Endothelial cell of umbilical vein (primary cell): Measurements from ENCODE around the gene IFI44L. TPM values are rescaled to one million over a fixed set of nuclear protein-coding genes. Genes with fewer than 3 reads are reported as not detected.

Experiments
- BruUV-seq: library from RNA; stranded (reverse); fragments of 400-500 nt; replicated peaks from 2 replicates; lab custom pipeline; 2021; lab: Mats Ljungman, UMichigan
- CTCF ChIA-PET: fragments of 300-600, 350-600 bp; sonication (Branson Sonifier 250); formaldehyde crosslinking; loops from one replicate; lab custom pipeline; 2021; ENCODE audit warnings: antibody characterized with exemption, inconsistent platforms; lab: Charles Lee
- POLR2A ChIA-PET: fragments of 300-600, 350-600 bp; sonication (Branson Sonifier 250); formaldehyde crosslinking; loops from one replicate; lab custom pipeline; 2021; ENCODE audit warnings: antibody characterized with exemption, inconsistent platforms; lab: Charles Lee
- DNase-seq: peaks from one replicate; pipeline ENCODE4 v3.0.0-alpha.2; 2011; ENCODE audit warnings: low read depth, low spot score
- FAIRE-seq: peaks from 2 replicates; lab custom pipeline; 2011; peaks lifted over from hg19 to GRCh38; lab: Jason Lieb, UNC
- H2AFZ ChIP-seq: 2 replicates; pipeline ENCODE4 v1.6.0; 2012; ENCODE audit warnings: low read depth, low read length, control low read depth, inconsistent platforms
- H3K27ac ChIP-seq: 2 replicates; pipeline ENCODE4 v1.5.1; 2011; ENCODE audit warnings: low read depth, mild to moderate bottlenecking, control low read depth, low read length, moderate library complexity; ENCODE audit not compliant: insufficient read depth
- H3K27me3 ChIP-seq, 2 experiments: 2 replicates each; pipeline versions ENCODE4 v1.6.0 to v1.6.1; 2011; ENCODE audit warnings: low read length in 2 of 2, mixed read lengths in 1 of 2; ENCODE audit not compliant: control insufficient read depth in 2 of 2, insufficient read depth in 2 of 2
- H3K36me3 ChIP-seq, 2 experiments: 2 replicates in 1 of 2; 3 replicates in 1 of 2; pipeline ENCODE4 v1.5.1; 2011; ENCODE audit warnings: low read length in 2 of 2, mild to moderate bottlenecking in 1 of 2, moderate library complexity in 1 of 2; ENCODE audit not compliant: control insufficient read depth in 2 of 2, insufficient read depth in 2 of 2; ENCODE audit errors: extremely low read depth in 1 of 2
- H3K4me1 ChIP-seq: 3 replicates; pipeline ENCODE4 v1.5.1; 2011; ENCODE audit warnings: mild to moderate bottlenecking, low read length; ENCODE audit not compliant: control insufficient read depth, insufficient read depth; ENCODE audit errors: extremely low read depth
- H3K4me2 ChIP-seq: 2 replicates; pipeline ENCODE4 v1.6.1; 2011; ENCODE audit warnings: low read length, control low read depth, mixed read lengths; ENCODE audit not compliant: insufficient read depth
- H3K4me3 ChIP-seq, 3 experiments: fragments of 200-600 bp in 1 of 3; sonication (generic), shearing (Covaris generic) in 1 of 3; replicated peaks in 1 of 3; 2 replicates each; pipeline ENCODE4 v1.5.1; 2011 to 2016; ENCODE audit warnings: control low read depth in 3 of 3, low read length in 3 of 3, mild to moderate bottlenecking in 2 of 3, inconsistent platforms in 1 of 3, low read depth in 1 of 3, moderate library complexity in 1 of 3; ENCODE audit not compliant: insufficient read depth in 1 of 3
- H3K79me2 ChIP-seq: 2 replicates; pipeline ENCODE4 v1.6.0; 2012; ENCODE audit warnings: low read length, inconsistent platforms; ENCODE audit not compliant: control insufficient read depth, insufficient read depth
- H3K9ac ChIP-seq: replicated peaks from 2 replicates; pipeline ENCODE3; 2011; ENCODE audit warnings: low read length, control low read depth; ENCODE audit not compliant: insufficient read depth; ENCODE audit errors: extremely low read depth
- H3K9me1 ChIP-seq: replicated peaks from 3 replicates; pipeline ENCODE4 v1.6.0; 2011; ENCODE audit warnings: mild to moderate bottlenecking, low read length; ENCODE audit not compliant: control insufficient read depth, insufficient read depth; ENCODE audit errors: extremely low read depth
- H3K9me3 ChIP-seq: replicated peaks from 2 replicates; pipeline ENCODE4 v1.5.1; 2012; ENCODE audit warnings: low read length, inconsistent platforms; ENCODE audit not compliant: control insufficient read depth, insufficient read depth
- H4K20me1 ChIP-seq: replicated peaks from 2 replicates; pipeline ENCODE3; 2011; ENCODE audit warnings: mild to moderate bottlenecking, low read length; ENCODE audit not compliant: control insufficient read depth, insufficient read depth; ENCODE audit errors: extremely low read depth
- EZH2 ChIP-seq: IDR thresholded peaks from 2 replicates; pipeline ENCODE4 v1.6.1; 2012; ENCODE audit warnings: borderline replicate concordance, low read depth, mild to moderate bottlenecking, moderate library complexity, low read length, inconsistent platforms; ENCODE audit not compliant: severe bottlenecking
- FOS ChIP-seq: IDR thresholded peaks from 2 replicates; pipeline ENCODE4 v1.6.1; 2011; ENCODE audit warnings: mild to moderate bottlenecking, low read length, moderate library complexity, borderline replicate concordance; ENCODE audit not compliant: insufficient read depth
- GATA2 ChIP-seq: IDR thresholded peaks from 2 replicates; pipeline ENCODE4 v1.7.0; 2011; ENCODE audit warnings: low read depth, mild to moderate bottlenecking, moderate library complexity, mixed read lengths, low read length; ENCODE audit not compliant: insufficient read length, insufficient read depth
- JUN ChIP-seq: IDR thresholded peaks from 2 replicates; pipeline ENCODE4 v1.6.1; 2011; ENCODE audit warnings: borderline replicate concordance, low read depth; ENCODE audit not compliant: insufficient read length, insufficient read depth
- MYC ChIP-seq: IDR thresholded peaks from one replicate; pipeline ENCODE4 v1.6.1; 2011; ENCODE audit warnings: mild to moderate bottlenecking, low read depth, low read length
- POLR2A ChIP-seq: IDR thresholded peaks from 2 replicates; pipeline ENCODE4 v1.6.1; 2012; ENCODE audit warnings: low read depth, mild to moderate bottlenecking, control low read depth, low read length
- POLR2AphosphoS5 ChIP-seq: IDR thresholded peaks from 2 replicates; pipeline ENCODE4 v1.6.1; 2012; ENCODE audit warnings: low read depth, mild to moderate bottlenecking, control low read depth, low read length, moderate library complexity; ENCODE audit not compliant: insufficient read depth
- dilution Hi-C: fragments of 300-500 bp; cut with MboI; formaldehyde crosslinking; loops from one replicate; pipeline ENCODE4 v1.15.0; 2019; ENCODE audit warnings: low sequenced_read_pairs; ENCODE audit not compliant: extremely low pct_ligation_motif_present
- intact Hi-C: fragments of 100-400 bp; cut with micrococcal nuclease; formaldehyde crosslinking; loops from one replicate; pipeline ENCODE4 v1.10.0; 2022
- polyA plus RNA-seq, 4 experiments: library from polyadenylated mRNA; depleted of rRNA in 3 of 4; stranded (reverse) in 3 of 4; unstranded in 1 of 4; fragments of >200 nt; gene quantifications; 2 replicates each; pipeline versions ENCODE4 v1.2.1 to v1.2.3, GENCODE V29; 2011 to 2012; ENCODE audit warnings: missing spikeins in 1 of 4
- total RNA-seq: library from RNA; stranded (reverse); gene quantifications from 2 replicates; pipeline ENCODE4 v1.2.3, GENCODE V29; 2021
- TF ChIP-seq, protein P1 (sequence below), 2 donors: IDR thresholded peaks; 1 replicate in 1 of 2; 2 replicates in 1 of 2; pipeline ENCODE4 v1.5.1; 2011; ENCODE audit warnings: low read length in 2 of 2, mild to moderate bottlenecking in 2 of 2, moderate library complexity in 2 of 2, control low read depth in 1 of 2, inconsistent platforms in 1 of 2, low read depth in 1 of 2; ENCODE audit not compliant: insufficient read depth in 1 of 2; ENCODE audit errors: extremely low read depth in 1 of 2
- TF ChIP-seq, protein P2 (sequence below): IDR thresholded peaks from 2 replicates; pipeline ENCODE4 v1.6.1; 2011; ENCODE audit not compliant: insufficient read depth, insufficient read length

Gene IFI44L
- total and polyA plus RNA-seq, 2 donors (not counting 3 experiments of a cell fraction or from before 2014, with no cell fraction given), result 2.8 to 2.9 TPM

- no peak overlapping the region for H3K4me3 ChIP-seq
- dilution Hi-C loops (no loop called here), intact Hi-C loops (loop anchor here (1.0 kb wide), 1 partner anchor 425 kb away; no protein-coding TSS in a partner anchor)
- no peak overlapping the region for H3K27ac ChIP-seq
- H4K20me1 ChIP-seq, result no peaks in the 10 kb centered on the region
- FAIRE-seq (no peak), DNase-seq (no peak)
- TF ChIP-seq, protein P1, sequence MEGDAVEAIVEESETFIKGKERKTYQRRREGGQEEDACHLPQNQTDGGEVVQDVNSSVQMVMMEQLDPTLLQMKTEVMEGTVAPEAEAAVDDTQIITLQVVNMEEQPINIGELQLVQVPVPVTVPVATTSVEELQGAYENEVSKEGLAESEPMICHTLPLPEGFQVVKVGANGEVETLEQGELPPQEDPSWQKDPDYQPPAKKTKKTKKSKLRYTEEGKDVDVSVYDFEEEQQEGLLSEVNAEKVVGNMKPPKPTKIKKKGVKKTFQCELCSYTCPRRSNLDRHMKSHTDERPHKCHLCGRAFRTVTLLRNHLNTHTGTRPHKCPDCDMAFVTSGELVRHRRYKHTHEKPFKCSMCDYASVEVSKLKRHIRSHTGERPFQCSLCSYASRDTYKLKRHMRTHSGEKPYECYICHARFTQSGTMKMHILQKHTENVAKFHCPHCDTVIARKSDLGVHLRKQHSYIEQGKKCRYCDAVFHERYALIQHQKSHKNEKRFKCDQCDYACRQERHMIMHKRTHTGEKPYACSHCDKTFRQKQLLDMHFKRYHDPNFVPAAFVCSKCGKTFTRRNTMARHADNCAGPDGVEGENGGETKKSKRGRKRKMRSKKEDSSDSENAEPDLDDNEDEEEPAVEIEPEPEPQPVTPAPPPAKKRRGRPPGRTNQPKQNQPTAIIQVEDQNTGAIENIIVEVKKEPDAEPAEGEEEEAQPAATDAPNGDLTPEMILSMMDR (IDR thresholded peaks at IDR 0.05; ENCODE audit: extremely low read depth in 1 of 2, insufficient read depth in 1 of 2, low read depth in 1 of 2, low read length in 2 of 2), result peak in 1 of 2 donors; percentile 4
- TF ChIP-seq POLR2AphosphoS5, result no peak
- no peaks in the 10 kb centered on the region for H3K9me3 ChIP-seq
- no peaks in the 10 kb centered on the region for H3K4me1 ChIP-seq
- H2AFZ ChIP-seq, result no peak overlapping the region
- no peaks in the 10 kb centered on the region for H3K9me1 ChIP-seq
- no TSS peak for BruUV-seq
- no peak overlapping the region for H3K9ac ChIP-seq
- H3K36me3 ChIP-seq, result no peaks in the 10 kb centered on the region
- ChIA-PET POLR2A (no interaction called here), CTCF (no interaction called here)
- no peaks in the 10 kb centered on the region for H3K27me3 ChIP-seq
- H3K79me2 ChIP-seq, result no peaks in the 10 kb centered on the region
- no peak overlapping the region for H3K4me2 ChIP-seq
Observed at GRCh38 chr1:78570539-78570938, 49.7 kb upstream of the IFI44L start.

DNA sequence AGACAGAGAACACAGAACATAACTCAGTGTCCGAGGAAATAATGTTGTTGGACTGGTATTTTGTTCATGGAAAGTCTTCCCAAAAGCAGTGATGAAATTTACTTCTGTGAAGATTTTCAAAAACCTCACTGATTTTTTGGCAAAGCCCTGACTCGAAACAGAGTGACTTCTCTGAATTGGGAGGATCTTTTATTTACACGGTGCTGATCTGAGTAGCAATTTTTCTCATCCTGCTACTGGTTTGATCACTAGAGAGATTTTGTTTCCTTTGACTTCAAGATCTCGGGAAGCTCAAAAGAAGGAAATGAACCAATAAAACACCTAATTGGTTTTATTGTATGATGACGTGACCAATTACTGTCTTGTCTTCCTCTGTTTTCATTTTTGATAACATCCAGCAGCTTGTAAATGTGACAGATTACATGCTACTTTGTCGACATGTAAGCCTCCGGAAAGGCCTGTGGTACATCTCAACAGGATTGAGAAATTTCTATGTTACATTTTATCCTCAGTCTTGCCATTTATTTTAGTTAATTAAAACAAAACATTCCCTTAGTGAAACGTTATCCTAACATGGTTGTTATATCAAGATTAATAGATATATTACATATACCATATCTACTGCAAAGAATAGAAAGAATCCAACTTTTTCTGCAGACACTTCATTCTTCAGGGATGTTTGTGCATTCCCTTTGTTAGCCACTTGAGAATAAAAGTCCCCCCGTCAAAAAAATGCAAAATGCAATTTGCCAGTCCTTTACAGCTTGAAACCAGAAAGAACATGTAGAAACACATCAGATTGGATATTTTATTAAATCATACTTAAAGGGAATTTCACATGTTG is 42.8 kb upstream of the IFI44L start:
- Histone ChIP-seq H3K4me3 (no peak overlapping the region), H3K4me2 (no peak overlapping the region), H3K9me3 (no peaks in the 10 kb centered on the region), H3K27me3 (no peaks in the 10 kb centered on the region), H4K20me1 (no peaks in the 10 kb centered on the region), H2AFZ (no peak overlapping the region), H3K79me2 (no peaks in the 10 kb centered on the region), H3K4me1 (no peaks in the 10 kb centered on the region), H3K27ac (no peak overlapping the region), H3K9me1 (no peaks in the 10 kb centered on the region), H3K9ac (no peak overlapping the region), H3K36me3 (no peaks in the 10 kb centered on the region)
- intact Hi-C loops, result no loop called here
- DNase-seq (no peak), FAIRE-seq (no peak)
- no TSS peak for BruUV-seq
- TF ChIP-seq, protein P1 (IDR thresholded peaks at IDR 0.05; ENCODE audit: extremely low read depth in 1 of 2, insufficient read depth in 1 of 2, low read depth in 1 of 2, low read length in 2 of 2), result no peak
- TF ChIP-seq JUN (no peak), GATA2 (no peak), POLR2AphosphoS5 (no peak), POLR2A (no peak), EZH2 (no peak), FOS (no peak), MYC (no peak)
- TF ChIP-seq, protein P2, sequence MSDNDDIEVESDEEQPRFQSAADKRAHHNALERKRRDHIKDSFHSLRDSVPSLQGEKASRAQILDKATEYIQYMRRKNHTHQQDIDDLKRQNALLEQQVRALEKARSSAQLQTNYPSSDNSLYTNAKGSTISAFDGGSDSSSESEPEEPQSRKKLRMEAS, result no peak
- dilution Hi-C loops, result no loop called here
- POLR2A ChIA-PET, result no interaction called here
- CTCF ChIA-PET, result interaction anchor here (1.2 kb wide), 1 partner anchor 9 kb away, joined by 5 read pairs; no protein-coding TSS in a partner anchor
